Subcutaneous adipose tissue (tissue), 4 donors: ENCODE data around the gene LCE1E. TPM values are rescaled to one million over a fixed set of nuclear protein-coding genes. Genes with fewer than 3 reads are reported as not detected.

Experiments
- CTCF ChIP-seq: fragments of 450-650 bp; IDR thresholded peaks from one replicate; pipeline ENCODE4 v1.5.1; 2016; ENCODE audit warnings: low read depth, mild to moderate bottlenecking, control low read depth, antibody characterized with exemption, moderate library complexity
- total RNA-seq, 4 donors: library from RNA; depleted of rRNA; stranded (reverse); fragments of >200 nt; gene quantifications; one replicate each; pipeline ENCODE4 v1.1.0, GENCODE V29; 2016

Gene LCE1E
- total RNA-seq = not detected

- TF ChIP-seq CTCF = no peak
Measured at GRCh38 chr1:152786077-152786476, at the start of gene LCE1E. Gene LCE1E (plus strand): TSS chr1:152786257. CDS start chr1:152787300, 1,043 bp downstream.

GRCh38 chr1:152737997-152738396, 48.1 kb upstream of the LCE1E start:
- TF ChIP-seq CTCF = no peak

GRCh38 chr1:152739841-152740240, 46.2 kb upstream of the LCE1E start:
- TF ChIP-seq CTCF = no peak

- no peak for TF ChIP-seq CTCF
Measured at GRCh38 chr1:152741656-152742055, 44.4 kb upstream of the LCE1E start.

- TF ChIP-seq CTCF = no peak
Measured at GRCh38 chr1:152743371-152744145, 42.5 kb upstream of the LCE1E start.

GRCh38 chr1:152745289-152745704, 40.8 kb upstream of the LCE1E start:
- TF ChIP-seq CTCF = no peak

GRCh38 chr1:152745765-152746444, 40.2 kb upstream of the LCE1E start:
- TF ChIP-seq CTCF = no peak
